ENCODE results near the gene RUSC2.

DNA sequence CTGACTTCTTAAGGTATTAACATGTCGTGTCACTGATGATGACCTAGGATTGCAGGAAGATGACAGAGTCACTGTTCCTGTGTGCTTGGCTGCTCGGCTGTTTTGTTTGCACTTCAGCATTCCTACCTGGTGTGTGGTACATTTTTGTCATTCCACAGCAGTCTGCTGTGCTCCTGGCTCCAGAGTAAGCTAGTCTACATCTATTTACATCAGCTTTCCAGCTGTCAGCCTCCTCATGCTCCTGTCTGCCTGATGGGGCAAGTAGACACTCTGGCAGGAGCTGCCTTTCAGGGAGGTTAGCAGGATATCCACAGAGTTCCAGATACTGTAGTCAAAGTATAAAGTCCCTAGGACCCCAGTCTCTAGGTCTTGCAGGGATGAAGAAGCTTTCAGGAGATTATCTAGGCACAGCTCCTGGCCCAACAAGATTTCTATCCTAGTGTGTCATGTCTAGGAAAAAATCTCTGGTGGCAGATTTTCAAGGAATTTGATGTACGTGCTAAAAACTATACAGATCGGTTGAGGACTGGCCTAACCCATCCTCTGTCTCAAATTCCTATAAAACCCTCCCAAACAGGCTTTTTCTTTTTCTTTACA is 28.4 kb downstream of the RUSC2 start:
- TF ChIP-seq, protein P1, sequence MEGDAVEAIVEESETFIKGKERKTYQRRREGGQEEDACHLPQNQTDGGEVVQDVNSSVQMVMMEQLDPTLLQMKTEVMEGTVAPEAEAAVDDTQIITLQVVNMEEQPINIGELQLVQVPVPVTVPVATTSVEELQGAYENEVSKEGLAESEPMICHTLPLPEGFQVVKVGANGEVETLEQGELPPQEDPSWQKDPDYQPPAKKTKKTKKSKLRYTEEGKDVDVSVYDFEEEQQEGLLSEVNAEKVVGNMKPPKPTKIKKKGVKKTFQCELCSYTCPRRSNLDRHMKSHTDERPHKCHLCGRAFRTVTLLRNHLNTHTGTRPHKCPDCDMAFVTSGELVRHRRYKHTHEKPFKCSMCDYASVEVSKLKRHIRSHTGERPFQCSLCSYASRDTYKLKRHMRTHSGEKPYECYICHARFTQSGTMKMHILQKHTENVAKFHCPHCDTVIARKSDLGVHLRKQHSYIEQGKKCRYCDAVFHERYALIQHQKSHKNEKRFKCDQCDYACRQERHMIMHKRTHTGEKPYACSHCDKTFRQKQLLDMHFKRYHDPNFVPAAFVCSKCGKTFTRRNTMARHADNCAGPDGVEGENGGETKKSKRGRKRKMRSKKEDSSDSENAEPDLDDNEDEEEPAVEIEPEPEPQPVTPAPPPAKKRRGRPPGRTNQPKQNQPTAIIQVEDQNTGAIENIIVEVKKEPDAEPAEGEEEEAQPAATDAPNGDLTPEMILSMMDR (IDR thresholded peaks at IDR 0.05), result no peak
- TF ChIP-seq POLR2AphosphoS5 (IDR thresholded peaks at IDR 0.05), result peak in 1 of 2 donors; percentile 29

Measured in upper lobe of left lung (tissue), 4 donors.